Measurements from ENCODE around the gene CDH23. TPM values are rescaled to one million over a fixed set of nuclear protein-coding genes. Genes with fewer than 3 reads are reported as not detected.
"Not testable (repeated sequence)": the region's sequence is repeated elsewhere in the genome, so short reads cannot be mapped to it uniquely, and the experiment has no call there.

The CDH23 gene
- total RNA-seq, 1 donor from 2014 or later = not detected

DNA sequence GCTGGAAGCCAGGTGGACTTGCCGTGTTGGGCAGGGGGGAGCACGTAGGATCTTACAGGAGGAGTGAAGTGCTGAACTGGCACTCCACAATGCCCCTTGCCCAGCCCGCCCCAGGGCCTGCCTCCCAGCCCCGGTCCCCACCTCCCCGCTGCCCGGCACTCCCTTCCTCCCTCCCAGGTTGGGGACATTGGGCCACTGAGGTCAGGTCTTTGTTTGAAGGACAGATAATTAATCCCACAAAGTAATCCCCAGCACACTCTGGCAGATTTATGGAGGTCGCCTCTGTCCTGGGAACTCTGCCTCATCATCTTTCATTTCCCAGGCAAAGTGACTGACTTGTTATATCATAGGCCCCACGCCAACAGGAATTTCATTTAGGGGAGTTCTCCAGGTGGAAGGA is 200.0 kb downstream of the CDH23 start:
- H3K4me3 ChIP-seq (ENCODE audit: low read depth, low read length) = no peak overlapping the region
- TF ChIP-seq, protein P1, sequence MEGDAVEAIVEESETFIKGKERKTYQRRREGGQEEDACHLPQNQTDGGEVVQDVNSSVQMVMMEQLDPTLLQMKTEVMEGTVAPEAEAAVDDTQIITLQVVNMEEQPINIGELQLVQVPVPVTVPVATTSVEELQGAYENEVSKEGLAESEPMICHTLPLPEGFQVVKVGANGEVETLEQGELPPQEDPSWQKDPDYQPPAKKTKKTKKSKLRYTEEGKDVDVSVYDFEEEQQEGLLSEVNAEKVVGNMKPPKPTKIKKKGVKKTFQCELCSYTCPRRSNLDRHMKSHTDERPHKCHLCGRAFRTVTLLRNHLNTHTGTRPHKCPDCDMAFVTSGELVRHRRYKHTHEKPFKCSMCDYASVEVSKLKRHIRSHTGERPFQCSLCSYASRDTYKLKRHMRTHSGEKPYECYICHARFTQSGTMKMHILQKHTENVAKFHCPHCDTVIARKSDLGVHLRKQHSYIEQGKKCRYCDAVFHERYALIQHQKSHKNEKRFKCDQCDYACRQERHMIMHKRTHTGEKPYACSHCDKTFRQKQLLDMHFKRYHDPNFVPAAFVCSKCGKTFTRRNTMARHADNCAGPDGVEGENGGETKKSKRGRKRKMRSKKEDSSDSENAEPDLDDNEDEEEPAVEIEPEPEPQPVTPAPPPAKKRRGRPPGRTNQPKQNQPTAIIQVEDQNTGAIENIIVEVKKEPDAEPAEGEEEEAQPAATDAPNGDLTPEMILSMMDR (IDR thresholded peaks at IDR 0.05; ENCODE audit: insufficient read depth, low read length, severe bottlenecking) = no peak
- no peak for DNase-seq (ENCODE audit: low read depth)
- FAIRE-seq = no peak
- no peaks in the 10 kb centered on the region for H3K36me3 ChIP-seq (ENCODE audit: control insufficient read depth, insufficient read depth, low read length)
- H3K27me3 ChIP-seq (ENCODE audit: control insufficient read depth, insufficient read depth, low read length) = peaks cover 4% of the 10 kb centered on the region

DNA sequence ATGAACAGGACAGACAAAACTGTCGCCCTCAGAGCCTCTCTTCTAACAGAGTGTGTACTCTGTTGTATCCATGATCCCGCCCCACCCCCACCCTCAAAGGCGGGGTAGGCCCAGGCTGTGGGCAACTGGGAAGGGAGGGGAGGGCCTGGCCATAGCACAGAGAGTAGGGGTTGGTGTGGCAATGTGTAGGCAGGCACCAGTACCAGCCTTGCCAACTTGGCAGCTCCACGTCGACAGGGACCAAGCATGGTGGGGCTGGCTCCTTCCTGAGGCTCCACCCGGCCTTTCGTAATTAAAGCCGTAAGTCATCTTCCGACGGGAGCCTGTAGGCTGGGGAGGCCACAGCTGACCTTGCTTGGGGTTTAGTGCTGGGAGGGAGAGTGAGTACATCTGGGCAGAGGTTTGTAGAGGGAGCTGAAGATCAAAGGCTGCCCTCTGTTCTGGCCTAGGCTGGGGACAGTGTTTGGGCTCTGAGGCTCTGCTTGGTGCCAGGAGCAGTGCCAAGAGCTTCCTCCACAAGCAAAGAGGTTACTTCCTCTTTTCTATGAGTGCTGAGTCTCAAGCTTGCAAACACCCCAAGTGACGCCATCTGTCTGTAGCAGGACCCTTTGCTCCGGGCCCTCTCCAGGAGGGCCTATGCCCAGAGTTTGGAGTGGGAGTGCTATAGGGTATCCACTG is 201.2 kb downstream of the CDH23 start:
- TF ChIP-seq, protein P1 (IDR thresholded peaks at IDR 0.05; ENCODE audit: insufficient read depth, low read length, severe bottlenecking) = no peak
- no peak for DNase-seq (ENCODE audit: low read depth)
- Histone ChIP-seq H3K36me3 (ENCODE audit: control insufficient read depth, insufficient read depth, low read length) (no peaks in the 10 kb centered on the region), H3K4me3 (ENCODE audit: low read depth, low read length) (no peak overlapping the region), H3K27me3 (ENCODE audit: control insufficient read depth, insufficient read depth, low read length) (no peaks in the 10 kb centered on the region)
- FAIRE-seq = no peak

DNA sequence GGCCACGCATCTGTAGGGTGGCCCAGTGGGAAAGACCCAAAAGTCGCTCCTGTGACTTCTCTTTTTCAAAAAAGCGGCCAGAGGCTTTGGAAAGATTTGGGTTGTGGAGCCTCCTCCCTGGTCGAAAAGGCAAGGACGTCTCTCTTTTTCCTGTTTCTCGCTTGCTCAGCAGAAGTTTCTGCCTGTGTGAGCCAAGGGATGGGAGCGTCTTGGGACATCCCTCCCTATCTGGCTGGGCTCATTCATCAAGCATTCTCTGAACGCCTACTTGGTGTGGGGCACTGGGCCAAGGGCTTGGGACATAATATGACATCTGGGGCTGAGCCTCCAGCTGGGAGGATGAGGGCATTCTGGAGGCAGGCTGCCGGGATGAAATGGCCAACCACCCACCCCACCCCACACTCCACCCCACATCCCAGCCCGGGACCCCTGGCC is 201.9 kb downstream of the CDH23 start:
- no peaks in the 10 kb centered on the region for H3K36me3 ChIP-seq (ENCODE audit: control insufficient read depth, insufficient read depth, low read length)
- no peak overlapping the region for H3K4me3 ChIP-seq (ENCODE audit: low read depth, low read length)
- no peak for DNase-seq (ENCODE audit: low read depth)
- H3K27me3 ChIP-seq (ENCODE audit: control insufficient read depth, insufficient read depth, low read length) = no peaks in the 10 kb centered on the region
- FAIRE-seq = no peak
- TF ChIP-seq, protein P1 (IDR thresholded peaks at IDR 0.05; ENCODE audit: insufficient read depth, low read length, severe bottlenecking) = no peak

DNA sequence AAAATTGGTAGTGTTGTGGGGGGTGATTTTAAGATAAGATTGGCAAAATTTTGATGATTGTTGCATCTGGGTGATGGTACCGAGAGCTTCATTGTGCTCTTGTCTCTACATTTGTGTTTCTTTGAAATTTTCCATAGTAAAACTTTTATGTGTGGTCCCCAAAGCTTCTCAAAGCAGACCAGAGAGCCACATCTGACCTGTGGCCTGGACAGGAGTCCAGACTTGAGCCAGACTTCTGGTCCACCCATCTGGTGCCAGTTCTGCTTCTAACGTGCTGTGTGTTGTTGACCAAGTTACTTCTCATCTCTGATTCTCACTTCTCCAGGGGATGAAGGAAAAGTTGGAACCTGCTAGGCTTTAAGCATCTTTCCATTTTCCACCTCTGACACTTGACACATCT is 202.8 kb downstream of the CDH23 start:
- TF ChIP-seq, protein P1 (IDR thresholded peaks at IDR 0.05; ENCODE audit: insufficient read depth, low read length, severe bottlenecking) = no peak
- FAIRE-seq (no peak), DNase-seq (ENCODE audit: low read depth) (no peak)
- Histone ChIP-seq H3K4me3 (ENCODE audit: low read depth, low read length) (no peak overlapping the region), H3K27me3 (ENCODE audit: control insufficient read depth, insufficient read depth, low read length) (no peaks in the 10 kb centered on the region), H3K36me3 (ENCODE audit: control insufficient read depth, insufficient read depth, low read length) (no peaks in the 10 kb centered on the region)

DNA sequence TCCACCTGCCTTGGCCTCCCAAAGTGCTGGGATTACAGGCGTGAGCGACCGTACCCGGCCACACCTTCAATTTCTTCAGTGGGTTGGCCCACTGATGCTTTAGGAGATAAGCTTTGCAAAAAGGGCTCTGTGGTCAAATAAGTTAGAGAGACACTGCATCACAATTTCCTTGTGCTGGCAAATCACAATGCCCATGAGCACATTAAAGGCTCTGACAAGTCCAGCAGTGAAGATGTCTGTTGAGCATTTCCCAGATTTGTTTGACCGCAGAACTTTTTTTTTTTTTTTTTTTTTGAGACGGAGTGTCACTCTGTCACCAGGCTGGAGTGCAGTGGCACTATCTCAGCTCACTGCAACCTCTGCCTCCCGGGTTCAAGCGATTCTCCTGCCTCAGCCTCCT is 203.5 kb downstream of the CDH23 start:
- not testable (repeated sequence) for H3K36me3 ChIP-seq (ENCODE audit: control insufficient read depth, insufficient read depth, low read length); H3K4me3 ChIP-seq (ENCODE audit: low read depth, low read length); DNase-seq (ENCODE audit: low read depth); FAIRE-seq; H3K27me3 ChIP-seq (ENCODE audit: control insufficient read depth, insufficient read depth, low read length)

DNA sequence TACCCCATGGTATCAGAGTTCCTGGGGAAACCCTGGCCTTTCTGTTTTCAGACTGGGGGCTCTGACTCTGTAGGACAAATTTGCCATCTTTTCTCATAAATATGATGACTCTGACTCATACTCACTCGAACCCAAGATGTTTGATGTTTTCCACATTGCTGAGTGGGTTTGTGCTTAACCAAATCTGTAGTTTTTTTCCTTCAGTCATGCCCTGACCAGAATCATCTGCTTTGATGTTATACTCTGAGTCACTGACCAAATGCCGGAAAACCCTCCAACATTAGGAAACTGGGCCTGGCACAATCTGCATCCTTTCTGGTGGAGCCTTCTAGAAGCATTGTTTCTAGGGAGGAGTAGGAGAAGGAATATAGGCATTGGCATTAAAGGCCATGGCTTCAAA is 204.1 kb downstream of the CDH23 start:
- no peaks in the 10 kb centered on the region for H3K36me3 ChIP-seq (ENCODE audit: control insufficient read depth, insufficient read depth, low read length)
- DNase-seq (ENCODE audit: low read depth) = peak; percentile 42
- no peaks in the 10 kb centered on the region for H3K27me3 ChIP-seq (ENCODE audit: control insufficient read depth, insufficient read depth, low read length)
- peak; percentile 32 for FAIRE-seq
- TF ChIP-seq, protein P1 (IDR thresholded peaks at IDR 0.05; ENCODE audit: insufficient read depth, low read length, severe bottlenecking) = no peak
- no peak overlapping the region for H3K4me3 ChIP-seq (ENCODE audit: low read depth, low read length)
